Stimulated activated CD8-positive, alpha-beta memory T cell treated with anti-CD3 and anti-CD28 coated beads, Interleukin-2, amount 100 ng/mL, for 48 hours (primary cell): ENCODE results near the gene SERPINA10.
"Not testable (repeated sequence)": the region's sequence is repeated elsewhere in the genome, so short reads cannot be mapped to it uniquely, and the experiment has no call there.

Source experiments
- DNase-seq, 2 donors: peaks; one replicate each; pipeline ENCODE4 v3.0.0-alpha.2; 2020; ENCODE audit warnings: low read depth in 2 of 2

The SERPINA10 gene

DNA sequence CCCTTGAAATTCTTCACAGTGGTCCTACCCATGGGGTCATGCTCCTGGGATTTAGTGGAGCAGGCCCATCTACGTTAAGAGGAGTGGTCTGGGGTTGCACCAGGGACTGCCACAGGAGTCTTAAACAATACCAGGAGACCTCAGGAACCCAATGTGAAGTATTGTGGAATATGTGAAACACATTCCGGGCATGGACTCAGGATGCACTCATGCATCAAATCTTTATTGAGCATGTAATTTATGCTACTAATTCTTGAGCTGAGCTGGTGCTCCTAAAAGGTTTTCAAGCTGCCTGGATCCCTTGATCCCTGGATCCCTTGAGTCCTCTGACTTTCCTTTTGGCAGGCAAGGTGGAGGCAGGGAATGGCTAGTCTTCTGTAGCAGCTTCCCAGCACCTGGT, 8.8 kb downstream of the SERPINA10 start:
- DNase-seq: no peak

DNA sequence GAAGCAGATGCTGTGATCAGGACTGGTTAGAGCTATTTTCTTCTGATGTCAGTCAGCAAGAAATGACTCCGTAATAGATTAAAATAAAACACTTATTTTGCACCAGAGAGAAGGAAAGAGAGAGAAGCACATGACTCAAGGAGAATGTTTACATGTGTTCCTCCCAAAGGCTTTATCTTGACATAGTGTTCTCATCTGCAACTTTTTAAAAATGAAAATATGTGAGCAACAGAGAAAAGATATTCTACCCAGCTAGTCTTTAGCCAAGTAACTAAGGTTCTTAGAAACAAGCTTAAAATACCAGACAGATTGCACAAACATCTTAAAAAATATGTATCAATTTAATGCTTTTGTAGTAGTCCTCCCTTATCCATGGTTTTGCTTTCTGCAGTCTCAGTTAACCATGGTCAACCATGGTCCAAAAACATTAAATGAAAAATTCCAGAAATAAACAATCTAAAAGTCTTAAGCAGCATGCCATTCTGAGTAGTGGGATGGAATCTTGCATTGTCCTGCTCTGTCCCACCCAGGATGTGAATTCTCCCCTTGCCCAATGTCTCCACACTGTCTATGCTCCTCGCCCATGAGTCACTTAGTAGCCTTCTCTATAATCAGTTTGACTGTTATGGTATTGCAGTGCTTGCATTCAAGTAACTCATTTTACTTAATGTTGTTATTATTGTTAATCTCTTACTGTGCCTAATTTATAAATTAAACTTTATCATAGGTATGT, 9.9 kb downstream of the SERPINA10 start:
- no peak for DNase-seq

DNA sequence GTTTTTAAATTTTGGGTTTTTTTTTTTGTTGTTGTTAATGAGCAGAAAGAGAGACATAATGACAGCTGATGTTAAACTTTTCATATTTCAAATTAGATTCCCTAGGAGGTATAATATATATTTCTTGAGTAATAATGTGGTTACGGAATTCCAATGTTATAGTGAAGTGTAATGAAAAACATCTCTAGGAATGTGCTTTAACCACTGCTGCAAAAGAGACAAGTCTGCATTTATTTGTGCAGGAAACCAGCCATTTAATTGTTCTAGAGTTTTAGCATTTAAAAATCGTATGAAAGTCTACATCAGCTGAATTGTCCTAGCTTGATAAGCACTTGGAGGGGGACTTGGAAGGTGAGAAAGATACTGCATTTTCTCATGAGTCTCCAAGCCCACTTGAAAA, 14.3 kb downstream of the SERPINA10 start:
- DNase-seq: no peak

DNA sequence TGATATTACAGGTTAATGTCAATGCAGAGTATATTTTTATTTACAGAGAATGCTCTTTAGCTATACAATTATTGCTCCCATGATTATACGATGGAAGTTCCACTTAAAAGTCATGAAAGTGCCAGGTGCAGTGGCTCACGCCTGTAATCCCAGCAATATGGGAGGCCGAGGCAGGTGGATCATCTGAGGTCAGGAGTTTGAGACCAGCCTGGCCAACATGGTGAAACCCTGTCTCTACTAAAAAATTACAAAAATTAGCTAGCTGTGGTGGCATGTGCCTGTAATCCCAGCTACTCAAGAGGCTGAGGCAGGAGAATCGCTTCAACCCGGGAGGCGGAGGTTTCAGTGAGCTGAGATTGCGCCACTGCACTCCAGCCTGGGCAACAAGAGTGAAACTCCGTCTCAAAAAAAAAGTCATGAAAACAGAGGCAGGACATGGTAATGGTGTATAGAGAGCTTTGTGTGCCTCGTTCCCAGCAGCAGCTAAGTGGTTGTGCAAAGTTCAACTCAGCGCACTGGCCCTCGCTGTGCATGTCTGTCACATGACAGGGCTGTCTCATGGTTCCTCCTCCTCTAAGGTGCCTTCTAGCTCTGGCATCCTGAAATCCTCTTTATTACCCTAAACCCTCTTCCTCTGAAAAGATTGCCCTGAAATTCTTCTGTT, 16.0 kb downstream of the SERPINA10 start:
- not testable (repeated sequence) for DNase-seq

DNA sequence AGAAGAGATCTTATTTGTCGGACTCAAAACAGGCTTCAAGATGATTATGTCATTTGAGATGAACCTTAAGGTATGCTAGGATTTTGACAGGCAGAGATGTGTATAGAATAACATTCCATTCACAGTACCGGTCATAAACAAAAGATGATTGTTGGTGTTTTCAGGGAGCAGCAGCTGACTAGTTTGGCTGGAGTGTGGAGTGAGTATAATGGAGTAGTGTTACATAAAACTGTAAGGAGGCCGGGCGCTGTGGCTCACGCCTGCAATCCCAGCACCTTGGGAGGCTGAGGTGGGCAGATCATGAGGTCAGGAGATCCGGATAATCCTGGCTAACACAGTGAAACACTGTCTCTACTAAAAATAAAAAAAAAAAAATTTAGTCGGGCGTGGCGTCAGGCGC, 23.9 kb downstream of the SERPINA10 start:
- DNase-seq: no peak

DNA sequence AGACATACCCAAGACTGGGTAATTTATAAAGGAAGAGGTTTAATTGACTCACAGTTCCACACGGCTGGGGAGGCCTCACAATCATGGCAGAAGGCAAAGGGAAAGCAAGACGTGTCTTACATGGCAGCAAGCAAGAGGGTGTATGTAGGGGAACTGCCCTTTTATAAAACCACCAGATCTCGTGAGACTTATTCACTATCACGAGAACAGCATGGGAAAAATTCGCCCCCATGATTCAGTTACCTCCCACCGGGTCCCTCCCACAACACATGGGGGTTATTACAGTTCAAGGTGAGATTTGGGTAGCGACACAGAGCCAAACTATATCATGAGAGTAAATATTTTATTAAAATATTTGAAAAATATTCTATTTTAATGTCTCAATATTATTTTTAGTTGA, 24.5 kb downstream of the SERPINA10 start:
- not testable (repeated sequence) for DNase-seq

DNA sequence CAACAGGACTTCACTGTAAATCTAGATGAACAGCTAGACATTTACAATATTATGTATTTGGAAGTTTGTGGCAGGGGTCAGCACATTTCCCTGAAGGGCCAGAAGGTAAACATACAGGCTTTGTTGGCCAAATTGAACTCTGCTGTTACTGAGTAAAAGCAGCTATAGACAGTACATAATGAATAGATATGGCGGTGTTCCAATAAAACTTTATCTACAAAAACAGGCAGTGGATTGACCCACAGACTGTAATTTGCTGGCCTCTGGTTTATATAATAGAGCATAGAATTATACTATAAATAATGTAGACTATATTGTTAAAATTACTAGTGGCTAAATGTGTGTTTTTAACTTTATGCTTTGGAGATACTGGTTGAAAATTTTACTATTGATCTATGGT, 25.7 kb downstream of the SERPINA10 start:
- DNase-seq: no peak

DNA sequence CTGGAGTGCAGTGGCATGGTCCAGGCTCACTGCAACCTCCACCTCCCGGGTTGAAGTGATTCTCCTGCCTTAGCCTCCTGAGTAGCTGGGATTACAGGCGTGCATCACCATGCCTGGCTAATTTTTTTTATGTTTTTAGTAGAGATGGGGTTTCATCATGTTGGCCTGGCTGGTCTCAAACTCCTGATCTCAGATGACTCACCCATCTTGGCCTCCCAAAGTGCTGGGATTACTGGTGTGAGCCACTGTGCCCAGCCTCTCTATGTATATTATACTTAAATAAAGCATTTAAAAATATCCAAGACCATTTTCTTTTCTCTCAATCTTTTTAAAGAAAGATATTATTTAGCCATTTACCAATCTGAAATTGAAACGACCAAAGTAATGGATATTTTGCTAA, 28.9 kb downstream of the SERPINA10 start:
- DNase-seq: not testable (repeated sequence)

DNA sequence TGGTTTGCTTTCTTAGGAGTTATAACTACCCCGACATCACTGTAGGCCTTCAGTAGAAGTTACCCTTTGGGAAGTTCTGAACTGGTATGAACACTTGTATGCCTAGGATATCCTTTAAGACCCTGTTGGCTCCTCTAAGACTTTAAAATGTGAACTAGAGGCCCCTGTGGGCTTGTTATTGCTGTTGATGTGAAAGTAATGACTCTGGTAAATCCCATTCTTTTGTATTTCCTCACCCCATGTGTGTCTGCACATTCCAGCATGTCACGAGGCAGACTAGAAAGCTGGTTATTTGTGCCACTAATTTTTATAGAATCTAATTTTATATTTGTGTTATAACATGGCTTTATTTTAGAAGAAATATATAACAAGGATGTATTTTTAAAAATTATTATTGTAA, 48.9 kb downstream of the SERPINA10 start:
- no peak for DNase-seq

DNA sequence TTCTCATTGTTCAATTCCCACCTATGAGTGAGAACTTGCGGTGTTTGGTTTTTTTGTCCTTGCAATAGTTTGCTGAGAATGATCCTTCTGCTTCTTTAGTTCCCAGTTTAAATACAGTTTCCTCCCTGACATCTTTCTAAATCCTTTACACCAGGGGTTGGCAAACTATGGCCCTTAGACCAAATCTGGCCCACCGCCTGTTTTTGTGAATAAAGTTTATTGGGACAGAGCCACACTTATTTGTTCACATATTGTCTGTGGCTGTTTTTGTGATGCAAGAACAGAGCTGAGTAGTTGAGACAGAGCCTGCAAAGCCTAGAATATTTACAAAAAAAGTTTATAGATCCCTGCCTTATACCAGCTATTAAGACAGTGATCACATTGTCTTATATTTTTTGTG, 53.7 kb downstream of the SERPINA10 start:
- no peak for DNase-seq

DNA sequence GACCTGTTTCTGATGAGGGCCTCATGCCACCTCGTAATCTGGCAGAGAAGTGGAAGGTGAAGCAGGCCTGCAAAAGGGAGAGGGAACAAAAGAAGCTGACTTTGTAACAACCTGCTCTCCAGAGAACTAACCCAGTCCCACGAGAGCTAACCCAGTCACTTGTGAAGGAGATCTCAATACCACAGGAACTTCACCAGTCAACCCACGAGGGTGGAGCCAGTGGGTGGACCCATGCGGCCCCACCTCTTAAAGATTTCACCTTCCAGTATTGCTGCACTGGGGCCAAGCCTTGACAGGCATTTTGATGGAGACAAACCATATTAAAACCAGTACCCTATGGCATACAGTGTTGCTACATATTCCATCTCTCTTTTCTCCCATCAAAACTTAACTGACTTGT, 55.1 kb downstream of the SERPINA10 start:
- DNase-seq: no peak

DNA sequence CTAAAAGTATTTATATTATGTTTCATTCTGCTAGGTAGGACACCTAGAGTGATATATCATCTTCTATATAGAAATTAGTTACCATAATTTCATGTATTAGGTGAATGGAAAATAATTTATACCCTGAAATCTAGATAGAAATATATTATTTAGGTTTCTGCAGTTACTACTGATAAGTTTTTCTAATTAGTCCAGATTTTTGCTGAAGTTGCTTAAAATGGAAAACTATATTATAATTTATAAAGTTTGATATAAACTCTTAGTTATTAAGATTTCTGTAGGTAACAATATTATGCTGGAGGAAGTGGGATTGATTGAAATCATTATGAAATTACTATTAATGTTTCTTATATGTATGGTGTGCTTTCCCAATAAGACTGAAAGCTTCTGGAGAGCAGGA, 56.0 kb downstream of the SERPINA10 start:
- no peak for DNase-seq
